ENCODE results near the gene MORN2. TPM values are rescaled to one million over a fixed set of nuclear protein-coding genes. Genes with fewer than 3 reads are reported as not detected.

Gene MORN2
- total and polyA plus RNA-seq, 2 donors (not counting 1 experiment from before 2014, with no cell fraction given), result 0.70 to 3.9 TPM

DNA sequence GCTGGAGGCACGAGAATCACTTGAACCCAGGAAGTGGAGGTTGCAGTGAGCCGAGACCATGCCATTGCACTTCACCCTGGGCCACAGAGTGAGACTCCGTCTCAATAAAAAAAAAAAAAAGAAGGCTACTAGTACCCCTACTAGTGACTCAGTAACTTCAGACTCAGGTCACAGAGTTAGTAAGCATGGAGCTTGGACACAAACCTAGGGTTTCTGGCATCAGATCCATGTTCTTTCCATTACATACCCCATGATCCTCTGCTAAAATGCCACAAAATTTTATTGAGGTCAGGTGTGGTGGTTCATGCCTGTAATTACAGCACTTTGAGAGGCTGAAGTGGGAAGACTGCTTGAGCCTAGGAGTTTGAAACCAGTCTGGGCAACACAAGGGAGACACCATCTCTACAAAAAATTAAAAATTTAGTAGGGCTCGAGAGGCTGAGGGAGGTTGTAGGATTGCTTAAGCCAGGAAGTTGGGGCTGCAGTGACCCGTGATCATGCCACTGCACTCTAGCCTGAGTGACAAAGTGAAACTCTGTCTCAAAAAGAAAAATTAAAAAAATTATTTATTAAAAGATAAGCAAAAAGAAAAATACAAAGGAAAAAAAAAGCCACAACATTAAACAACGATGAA is 45.1 kb upstream of the MORN2 start:
- no peaks in the 10 kb centered on the region for H3K9me3 ChIP-seq (ENCODE audit: control extremely low read depth in 1 of 3, control insufficient read depth in 2 of 3, insufficient read depth in 1 of 3, low read length in 2 of 3)
- H3K4me1 ChIP-seq (ENCODE audit: control insufficient read depth in 2 of 2, insufficient read depth in 2 of 2, low read length in 2 of 2), result peaks cover 7 to 9% of the 10 kb centered on the region in 2 donors
- H3K27ac Mint-ChIP-seq, result no peak overlapping the region
- no peak overlapping the region for H3K4me2 ChIP-seq (replicated peaks; ENCODE audit: low read depth, low read length, poor library complexity, severe bottlenecking)
- no peak overlapping the region for H3K4me3 Mint-ChIP-seq
- intact Hi-C loops (cut with micrococcal nuclease), result loop anchor here (10.0 kb wide), 1 partner anchor 56 kb away; the partner anchor contains the start of gene GEMIN6
- no peak for TF ChIP-seq EZH2 (IDR thresholded peaks at IDR 0.05; ENCODE audit: borderline replicate concordance, insufficient read depth, low read depth, low read length, poor library complexity, severe bottlenecking)
- peaks cover 11% of the 10 kb centered on the region for H3K4me1 Mint-ChIP-seq
- no peaks in the 10 kb centered on the region for H3K9me3 Mint-ChIP-seq (ENCODE audit: insufficient read depth)
- no peak for ATAC-seq (ENCODE audit: low read depth)
- no peak for DNase-seq
- no peak overlapping the region for H3K9ac ChIP-seq (ENCODE audit: low read length)
- ChIA-PET POLR2A (no interaction called here), CTCF (no interaction called here)
- no peak overlapping the region for H3K27ac ChIP-seq (ENCODE audit: low read length in 2 of 2)
- H3K27me3 Mint-ChIP-seq, result no peaks in the 10 kb centered on the region
- H3K79me2 ChIP-seq (ENCODE audit: control insufficient read depth, insufficient read depth, low read length), result no peaks in the 10 kb centered on the region
- no peak overlapping the region for H2AFZ ChIP-seq (ENCODE audit: insufficient read depth, low read depth, low read length, poor library complexity, severe bottlenecking)
- H3K4me3 ChIP-seq (ENCODE audit: control extremely low read depth in 1 of 5, extremely low read depth in 1 of 5, insufficient read depth in 1 of 5, low read depth in 2 of 5, low read length in 4 of 5), result no peak overlapping the region
- peaks cover 1 to 27% of the 10 kb centered on the region in 2 experiments for H3K36me3 ChIP-seq (replicated peaks in 1 of 2; ENCODE audit: control extremely low read depth in 1 of 2, control insufficient read depth in 1 of 2, extremely low read depth in 1 of 2, insufficient read depth in 2 of 2, low read length in 1 of 2)
- no peaks in the 10 kb centered on the region for H3K27me3 ChIP-seq (replicated peaks in 1 of 4; ENCODE audit: control extremely low read depth in 1 of 4, control insufficient read depth in 3 of 4, insufficient read depth in 4 of 4, low read length in 3 of 4)
- H4K20me1 ChIP-seq (ENCODE audit: control insufficient read depth, insufficient read depth, low read length, poor library complexity, severe bottlenecking), result no peaks in the 10 kb centered on the region
- 100% methylated on average over 3 of the region's 6 CpGs for WGBS (ENCODE audit: insufficient coverage)

DNA sequence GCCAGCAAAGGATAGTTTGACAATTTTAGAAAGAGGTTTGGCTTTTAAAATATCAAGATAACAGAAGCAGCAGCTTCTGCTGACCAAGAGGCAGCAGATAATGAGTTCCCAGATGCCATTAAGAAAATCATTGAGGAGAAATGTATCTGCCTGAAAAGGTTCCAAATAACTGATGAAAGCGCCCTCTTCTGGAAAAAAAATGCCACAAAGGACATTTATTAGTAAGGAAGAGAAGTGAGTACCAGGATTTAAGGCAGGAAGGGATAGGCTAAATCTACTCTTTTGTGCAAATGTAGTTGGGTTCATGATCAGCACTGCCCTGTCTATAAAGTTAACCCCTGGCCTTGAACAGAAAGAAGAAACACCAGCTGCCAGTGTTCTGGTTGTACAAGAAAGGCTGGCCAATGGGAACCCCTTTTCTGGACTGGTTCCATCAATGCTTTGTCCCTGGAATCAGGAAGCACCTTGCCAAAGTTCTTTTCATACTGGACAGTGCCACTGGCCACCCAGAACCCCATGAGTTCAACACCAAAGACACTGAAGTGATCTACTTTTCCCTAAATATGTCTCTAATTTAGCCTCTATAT is 40.7 kb upstream of the MORN2 start:
- Mint-ChIP-seq H3K4me1 (peaks cover 39% of the 10 kb centered on the region), H3K27me3 (no peaks in the 10 kb centered on the region), H3K4me3 (no peak overlapping the region), H3K27ac (peak overlapping the region; percentile 94), H3K9me3 (ENCODE audit: insufficient read depth) (no peaks in the 10 kb centered on the region)
- Histone ChIP-seq H3K79me2 (ENCODE audit: control insufficient read depth, insufficient read depth, low read length) (no peaks in the 10 kb centered on the region), H4K20me1 (ENCODE audit: control insufficient read depth, insufficient read depth, low read length, poor library complexity, severe bottlenecking) (no peaks in the 10 kb centered on the region), H3K4me3 (ENCODE audit: control extremely low read depth in 1 of 5, extremely low read depth in 1 of 5, insufficient read depth in 1 of 5, low read depth in 2 of 5, low read length in 4 of 5) (no peak overlapping the region), H2AFZ (ENCODE audit: insufficient read depth, low read depth, low read length, poor library complexity, severe bottlenecking) (no peak overlapping the region), H3K36me3 (replicated peaks in 1 of 2; ENCODE audit: control extremely low read depth in 1 of 2, control insufficient read depth in 1 of 2, extremely low read depth in 1 of 2, insufficient read depth in 2 of 2, low read length in 1 of 2) (peaks cover 0 to 20% of the 10 kb centered on the region in 2 experiments), H3K9ac (ENCODE audit: low read length) (no peak overlapping the region), H3K27ac (ENCODE audit: low read length in 2 of 2) (peak overlapping the region; percentile 30 to 72), H3K4me1 (ENCODE audit: control insufficient read depth in 2 of 2, insufficient read depth in 2 of 2, low read length in 2 of 2) (peaks cover 44 to 50% of the 10 kb centered on the region in 2 donors), H3K4me2 (replicated peaks; ENCODE audit: low read depth, low read length, poor library complexity, severe bottlenecking) (peak overlapping the region; percentile 51), H3K9me3 (ENCODE audit: control extremely low read depth in 1 of 3, control insufficient read depth in 2 of 3, insufficient read depth in 1 of 3, low read length in 2 of 3) (peaks cover 0 to 14% (median 3%) of the 10 kb centered on the region in 3 donors), H3K27me3 (replicated peaks in 1 of 4; ENCODE audit: control extremely low read depth in 1 of 4, control insufficient read depth in 3 of 4, insufficient read depth in 4 of 4, low read length in 3 of 4) (no peaks in the 10 kb centered on the region)
- ChIA-PET POLR2A (interaction anchor here (1.1 to 1.3 kb wide), 2 partner anchors 28 to 84 kb away, joined by 3 to 4 read pairs; partner anchors contain the start of gene SRSF7), CTCF (interaction anchor here (1.4 kb wide), 2 partner anchors 8 to 254 kb away, joined by 4 to 8 read pairs; no protein-coding TSS in a partner anchor)
- no peak for ATAC-seq (ENCODE audit: low read depth)
- DNase-seq, result peak; percentile 8
- WGBS (ENCODE audit: insufficient coverage), result 71% methylated on average over 1 of the region's 1 CpG
- intact Hi-C loops (cut with micrococcal nuclease), result loop anchor here (1.0 to 10.0 kb wide), 2 partner anchors 60 to 254 kb away; partner anchors contain the start of gene GEMIN6
- TF ChIP-seq, protein P1, sequence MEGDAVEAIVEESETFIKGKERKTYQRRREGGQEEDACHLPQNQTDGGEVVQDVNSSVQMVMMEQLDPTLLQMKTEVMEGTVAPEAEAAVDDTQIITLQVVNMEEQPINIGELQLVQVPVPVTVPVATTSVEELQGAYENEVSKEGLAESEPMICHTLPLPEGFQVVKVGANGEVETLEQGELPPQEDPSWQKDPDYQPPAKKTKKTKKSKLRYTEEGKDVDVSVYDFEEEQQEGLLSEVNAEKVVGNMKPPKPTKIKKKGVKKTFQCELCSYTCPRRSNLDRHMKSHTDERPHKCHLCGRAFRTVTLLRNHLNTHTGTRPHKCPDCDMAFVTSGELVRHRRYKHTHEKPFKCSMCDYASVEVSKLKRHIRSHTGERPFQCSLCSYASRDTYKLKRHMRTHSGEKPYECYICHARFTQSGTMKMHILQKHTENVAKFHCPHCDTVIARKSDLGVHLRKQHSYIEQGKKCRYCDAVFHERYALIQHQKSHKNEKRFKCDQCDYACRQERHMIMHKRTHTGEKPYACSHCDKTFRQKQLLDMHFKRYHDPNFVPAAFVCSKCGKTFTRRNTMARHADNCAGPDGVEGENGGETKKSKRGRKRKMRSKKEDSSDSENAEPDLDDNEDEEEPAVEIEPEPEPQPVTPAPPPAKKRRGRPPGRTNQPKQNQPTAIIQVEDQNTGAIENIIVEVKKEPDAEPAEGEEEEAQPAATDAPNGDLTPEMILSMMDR (IDR thresholded peaks at IDR 0.05), result peak; percentile 19
- no peak for TF ChIP-seq EZH2 (IDR thresholded peaks at IDR 0.05; ENCODE audit: borderline replicate concordance, insufficient read depth, low read depth, low read length, poor library complexity, severe bottlenecking)

All from B cell (primary cell).